WTC11 (cell line): ENCODE results near the gene LIMS3.
"Not testable (repeated sequence)": the region's sequence is repeated elsewhere in the genome, so short reads cannot be mapped to it uniquely, and the experiment has no call there.

Experiments used
- ETV6 ChIP-seq: sonication (generic); formaldehyde crosslinking; IDR thresholded peaks from 2 replicates; pipeline ENCODE4 v1.8.1; 2022; ENCODE audit warnings: mild to moderate bottlenecking, missing genetic modification reagents
- FOXK1 ChIP-seq: sonication (generic); formaldehyde crosslinking; IDR thresholded peaks from 2 replicates; pipeline ENCODE4 v1.8.0; 2022; ENCODE audit warnings: mild to moderate bottlenecking, moderate library complexity, missing genetic modification reagents
- NFYB ChIP-seq: sonication (generic); formaldehyde crosslinking; conservative IDR thresholded peaks from 2 replicates; pipeline ENCODE4 v1.8.0; 2022; ENCODE audit warnings: low read depth, missing genetic modification reagents
- NR3C1 ChIP-seq: sonication (generic); formaldehyde crosslinking; conservative IDR thresholded peaks from 2 replicates; pipeline ENCODE4 v1.8.1; 2023; ENCODE audit warnings: low read depth, mild to moderate bottlenecking, missing genetic modification reagents
- TEAD4 ChIP-seq: sonication (generic); formaldehyde crosslinking; IDR thresholded peaks from 2 replicates; pipeline ENCODE4 v1.8.0; 2022; ENCODE audit warnings: mild to moderate bottlenecking, missing genetic modification reagents
- TF ChIP-seq, protein P1 (sequence below): sonication (generic); formaldehyde crosslinking; IDR thresholded peaks from 2 replicates; pipeline ENCODE4 v1.8.1; 2023; ENCODE audit warnings: mild to moderate bottlenecking, moderate library complexity, missing genetic modification reagents
- TF ChIP-seq, protein P2 (sequence below): fragments of 200-600 bp; IDR thresholded peaks from 2 replicates; pipeline ENCODE4 v1.8.0; 2022; ENCODE audit warnings: antibody characterized with exemption
- TF ChIP-seq, protein P3 (sequence below): sonication (generic); formaldehyde crosslinking; IDR thresholded peaks from 2 replicates; pipeline ENCODE4 v1.8.0; 2022; ENCODE audit warnings: mild to moderate bottlenecking, missing genetic modification reagents
- TF ChIP-seq, protein P4 (sequence below): sonication (generic); formaldehyde crosslinking; IDR thresholded peaks from 2 replicates; pipeline ENCODE4 v1.8.1; 2022; ENCODE audit warnings: low read depth, missing genetic modification reagents, borderline replicate concordance

DNA sequence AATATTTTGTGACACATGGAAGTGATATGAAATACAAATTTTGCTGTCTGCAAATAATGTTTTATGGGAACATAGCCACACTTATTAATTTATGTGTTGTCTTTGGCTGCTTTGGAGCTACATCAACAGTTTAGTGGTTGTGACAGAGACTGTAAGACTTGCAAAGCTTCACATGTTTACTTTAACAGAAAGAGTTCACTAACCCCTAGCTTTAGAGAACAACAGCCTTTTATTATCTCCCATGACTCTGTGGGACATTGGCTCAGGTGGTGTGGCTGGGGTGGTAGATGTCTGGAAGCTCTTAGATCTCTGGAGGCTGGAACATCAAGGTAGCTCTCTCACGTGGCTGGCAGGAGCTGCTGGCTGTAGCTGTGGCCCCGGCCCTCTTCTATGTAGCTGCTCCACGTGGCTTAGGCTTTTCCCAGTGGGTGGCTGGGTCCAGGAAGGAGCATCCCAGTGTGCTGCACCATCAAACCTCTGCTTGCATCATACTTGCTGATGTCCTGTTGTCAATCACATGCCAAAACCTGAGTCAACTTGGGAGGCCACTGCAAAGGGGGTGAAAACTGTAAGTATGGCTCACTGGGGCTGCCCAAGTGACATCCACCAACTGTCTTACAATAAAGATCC, 67.7 kb downstream of the LIMS3 start:
- TF ChIP-seq NR3C1, ETV6, TEAD4, NFYB, FOXK1 (CRISPR knock-in tag): not testable (repeated sequence)
- TF ChIP-seq, protein P1, sequence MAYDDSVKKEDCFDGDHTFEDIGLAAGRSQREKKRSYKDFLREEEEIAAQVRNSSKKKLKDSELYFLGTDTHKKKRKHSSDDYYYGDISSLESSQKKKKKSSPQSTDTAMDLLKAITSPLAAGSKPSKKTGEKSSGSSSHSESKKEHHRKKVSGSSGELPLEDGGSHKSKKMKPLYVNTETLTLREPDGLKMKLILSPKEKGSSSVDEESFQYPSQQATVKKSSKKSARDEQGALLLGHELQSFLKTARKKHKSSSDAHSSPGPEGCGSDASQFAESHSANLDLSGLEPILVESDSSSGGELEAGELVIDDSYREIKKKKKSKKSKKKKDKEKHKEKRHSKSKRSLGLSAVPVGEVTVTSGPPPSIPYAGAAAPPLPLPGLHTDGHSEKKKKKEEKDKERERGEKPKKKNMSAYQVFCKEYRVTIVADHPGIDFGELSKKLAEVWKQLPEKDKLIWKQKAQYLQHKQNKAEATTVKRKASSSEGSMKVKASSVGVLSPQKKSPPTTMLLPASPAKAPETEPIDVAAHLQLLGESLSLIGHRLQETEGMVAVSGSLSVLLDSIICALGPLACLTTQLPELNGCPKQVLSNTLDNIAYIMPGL (CRISPR knock-in tag): not testable (repeated sequence)
- TF ChIP-seq, protein P2, sequence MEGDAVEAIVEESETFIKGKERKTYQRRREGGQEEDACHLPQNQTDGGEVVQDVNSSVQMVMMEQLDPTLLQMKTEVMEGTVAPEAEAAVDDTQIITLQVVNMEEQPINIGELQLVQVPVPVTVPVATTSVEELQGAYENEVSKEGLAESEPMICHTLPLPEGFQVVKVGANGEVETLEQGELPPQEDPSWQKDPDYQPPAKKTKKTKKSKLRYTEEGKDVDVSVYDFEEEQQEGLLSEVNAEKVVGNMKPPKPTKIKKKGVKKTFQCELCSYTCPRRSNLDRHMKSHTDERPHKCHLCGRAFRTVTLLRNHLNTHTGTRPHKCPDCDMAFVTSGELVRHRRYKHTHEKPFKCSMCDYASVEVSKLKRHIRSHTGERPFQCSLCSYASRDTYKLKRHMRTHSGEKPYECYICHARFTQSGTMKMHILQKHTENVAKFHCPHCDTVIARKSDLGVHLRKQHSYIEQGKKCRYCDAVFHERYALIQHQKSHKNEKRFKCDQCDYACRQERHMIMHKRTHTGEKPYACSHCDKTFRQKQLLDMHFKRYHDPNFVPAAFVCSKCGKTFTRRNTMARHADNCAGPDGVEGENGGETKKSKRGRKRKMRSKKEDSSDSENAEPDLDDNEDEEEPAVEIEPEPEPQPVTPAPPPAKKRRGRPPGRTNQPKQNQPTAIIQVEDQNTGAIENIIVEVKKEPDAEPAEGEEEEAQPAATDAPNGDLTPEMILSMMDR: not testable (repeated sequence)
- TF ChIP-seq, protein P3, sequence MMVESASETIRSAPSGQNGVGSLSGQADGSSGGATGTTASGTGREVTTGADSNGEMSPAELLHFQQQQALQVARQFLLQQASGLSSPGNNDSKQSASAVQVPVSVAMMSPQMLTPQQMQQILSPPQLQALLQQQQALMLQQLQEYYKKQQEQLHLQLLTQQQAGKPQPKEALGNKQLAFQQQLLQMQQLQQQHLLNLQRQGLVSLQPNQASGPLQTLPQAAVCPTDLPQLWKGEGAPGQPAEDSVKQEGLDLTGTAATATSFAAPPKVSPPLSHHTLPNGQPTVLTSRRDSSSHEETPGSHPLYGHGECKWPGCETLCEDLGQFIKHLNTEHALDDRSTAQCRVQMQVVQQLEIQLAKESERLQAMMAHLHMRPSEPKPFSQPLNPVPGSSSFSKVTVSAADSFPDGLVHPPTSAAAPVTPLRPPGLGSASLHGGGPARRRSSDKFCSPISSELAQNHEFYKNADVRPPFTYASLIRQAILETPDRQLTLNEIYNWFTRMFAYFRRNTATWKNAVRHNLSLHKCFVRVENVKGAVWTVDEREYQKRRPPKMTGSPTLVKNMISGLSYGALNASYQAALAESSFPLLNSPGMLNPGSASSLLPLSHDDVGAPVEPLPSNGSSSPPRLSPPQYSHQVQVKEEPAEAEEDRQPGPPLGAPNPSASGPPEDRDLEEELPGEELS (CRISPR knock-in tag): not testable (repeated sequence)
- TF ChIP-seq, protein P4, sequence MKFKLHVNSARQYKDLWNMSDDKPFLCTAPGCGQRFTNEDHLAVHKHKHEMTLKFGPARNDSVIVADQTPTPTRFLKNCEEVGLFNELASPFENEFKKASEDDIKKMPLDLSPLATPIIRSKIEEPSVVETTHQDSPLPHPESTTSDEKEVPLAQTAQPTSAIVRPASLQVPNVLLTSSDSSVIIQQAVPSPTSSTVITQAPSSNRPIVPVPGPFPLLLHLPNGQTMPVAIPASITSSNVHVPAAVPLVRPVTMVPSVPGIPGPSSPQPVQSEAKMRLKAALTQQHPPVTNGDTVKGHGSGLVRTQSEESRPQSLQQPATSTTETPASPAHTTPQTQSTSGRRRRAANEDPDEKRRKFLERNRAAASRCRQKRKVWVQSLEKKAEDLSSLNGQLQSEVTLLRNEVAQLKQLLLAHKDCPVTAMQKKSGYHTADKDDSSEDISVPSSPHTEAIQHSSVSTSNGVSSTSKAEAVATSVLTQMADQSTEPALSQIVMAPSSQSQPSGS (CRISPR knock-in tag): not testable (repeated sequence)
